IMR-90 (cell line): ENCODE results near the gene PAPSS2. TPM values are rescaled to one million over a fixed set of nuclear protein-coding genes. Genes with fewer than 3 reads are reported as not detected.
A peak's percentile ranks its signal among the peaks of the same experiment; 100 is the strongest.

Experiments
- ATAC-seq: fragments of 200-7000 bp; cut with Tn5 transposase; 2 replicates; pipeline ENCODE4 v1.9.1; 2020; ENCODE audit warnings: low read depth, mild to moderate bottlenecking, moderate library complexity
- BruUV-seq: library from RNA; stranded (reverse); fragments of 400-500 nt; replicated peaks from 2 replicates; lab custom pipeline; 2021; lab: Mats Ljungman, UMichigan
- CTCF ChIA-PET: fragments of 300-600 bp; formaldehyde crosslinking; extraction: SDS; loops from one replicate; lab custom pipeline; 2021; ENCODE audit warnings: antibody characterized with exemption; lab: Yijun Ruan, JAX
- POLR2A ChIA-PET: fragments of 300-600 bp; sonication (Branson Sonifier 250); formaldehyde crosslinking; loops from one replicate; lab custom pipeline; 2022; ENCODE audit warnings: antibody characterized with exemption; ENCODE audit not compliant: unreplicated experiment; lab: Charles Lee
- DNase-seq: peaks from one replicate; pipeline ENCODE4 v3.0.0; 2013
- H2AFZ ChIP-seq: replicated peaks from 2 replicates; pipeline ENCODE3; 2013; ENCODE audit warnings: low read length, mild to moderate bottlenecking; ENCODE audit not compliant: poor library complexity
- H2AK5ac ChIP-seq: 2 replicates; pipeline ENCODE4 v1.6.1; 2013; ENCODE audit warnings: low read depth, low read length, inconsistent platforms
- H2AK9ac ChIP-seq: replicated peaks from 2 replicates; pipeline ENCODE3; 2013; ENCODE audit warnings: mild to moderate bottlenecking, low read depth, low read length, moderate library complexity; ENCODE audit not compliant: poor library complexity
- H2BK120ac ChIP-seq: 2 replicates; pipeline ENCODE4 v1.6.1; 2013; ENCODE audit warnings: low read depth, low read length, inconsistent platforms
- H2BK15ac ChIP-seq: 3 replicates; pipeline ENCODE4 v1.6.1; 2013; ENCODE audit warnings: low read depth, low read length, inconsistent platforms
- H2BK20ac ChIP-seq: 2 replicates; pipeline ENCODE4 v1.6.1; 2013; ENCODE audit warnings: low read depth, mild to moderate bottlenecking, inconsistent platforms, low read length, moderate library complexity
- H2BK5ac ChIP-seq: 2 replicates; pipeline ENCODE4 v1.6.1; 2013; ENCODE audit warnings: mild to moderate bottlenecking, low read depth, low read length, inconsistent platforms; ENCODE audit not compliant: poor library complexity, severe bottlenecking
- H3K14ac ChIP-seq: replicated peaks from 2 replicates; pipeline ENCODE4 v1.6.1; 2013; ENCODE audit warnings: low read depth, low read length, inconsistent platforms
- H3K18ac ChIP-seq: 2 replicates; pipeline ENCODE4 v1.6.1; 2013; ENCODE audit warnings: low read depth, low read length, control low read depth
- H3K23ac ChIP-seq: 2 replicates; pipeline ENCODE4 v1.6.1; 2013; ENCODE audit warnings: low read depth, low read length, inconsistent platforms
- H3K27ac ChIP-seq: 2 replicates; pipeline ENCODE4 v1.5.1; 2013; ENCODE audit warnings: mild to moderate bottlenecking, control low read depth, low read length; ENCODE audit not compliant: insufficient read depth
- H3K27me3 ChIP-seq: 2 replicates; pipeline ENCODE4 v1.6.1; 2013; ENCODE audit warnings: low read length; ENCODE audit not compliant: control insufficient read depth, insufficient read depth
- H3K36me3 ChIP-seq: 2 replicates; pipeline ENCODE4 v1.6.1; 2013; ENCODE audit warnings: low read length, mixed read lengths; ENCODE audit not compliant: control insufficient read depth, insufficient read depth
- H3K4ac ChIP-seq: 2 replicates; pipeline ENCODE4 v1.6.1; 2013; ENCODE audit warnings: low read depth, low read length, inconsistent platforms
- H3K4me1 ChIP-seq: 2 replicates; pipeline ENCODE4 v1.6.1; 2013; ENCODE audit warnings: low read length, mixed read lengths; ENCODE audit not compliant: control insufficient read depth, insufficient read depth
- H3K4me2 ChIP-seq: 2 replicates; pipeline ENCODE4 v1.6.1; 2013; ENCODE audit warnings: low read depth, mild to moderate bottlenecking, control low read depth, low read length, moderate library complexity
- H3K4me3 ChIP-seq: 2 replicates; pipeline ENCODE4 v1.5.1; 2013; ENCODE audit warnings: low read depth, mild to moderate bottlenecking, control low read depth, low read length, moderate library complexity; ENCODE audit not compliant: insufficient read depth
- H3K56ac ChIP-seq: 2 replicates; pipeline ENCODE4 v1.6.1; 2013; ENCODE audit warnings: low read length, inconsistent platforms; ENCODE audit not compliant: insufficient read depth; ENCODE audit errors: extremely low read depth
- H3K79me1 ChIP-seq, 2 experiments: 2 replicates each; pipeline ENCODE4 v1.6.1; 2013; ENCODE audit warnings: low read length in 2 of 2, inconsistent platforms in 1 of 2, low read depth in 1 of 2
- H3K9ac ChIP-seq: 2 replicates; pipeline ENCODE4 v1.6.1; 2013; ENCODE audit warnings: low read depth, low read length, control low read depth
- H3K9me1 ChIP-seq: 2 replicates; pipeline ENCODE4 v1.6.1; 2013; ENCODE audit warnings: low read length, inconsistent platforms; ENCODE audit not compliant: insufficient read depth
- H3K9me3 ChIP-seq: 2 replicates; pipeline ENCODE4 v1.6.1; 2013; ENCODE audit warnings: low read length; ENCODE audit not compliant: control insufficient read depth, insufficient read depth
- H4K20me1 ChIP-seq: 2 replicates; pipeline ENCODE4 v1.6.1; 2013; ENCODE audit warnings: low read length, inconsistent platforms; ENCODE audit not compliant: insufficient read depth
- H4K5ac ChIP-seq: 2 replicates; pipeline ENCODE4 v1.6.1; 2013; ENCODE audit warnings: mild to moderate bottlenecking, low read depth, low read length, control low read depth
- H4K8ac ChIP-seq, 2 experiments: 2 replicates each; pipeline ENCODE4 v1.6.1; 2013; ENCODE audit warnings: low read depth in 2 of 2, low read length in 2 of 2, control low read depth in 1 of 2, inconsistent platforms in 1 of 2
- H4K91ac ChIP-seq: 2 replicates; pipeline ENCODE4 v1.6.1; 2013; ENCODE audit warnings: low read depth, low read length, inconsistent platforms; ENCODE audit not compliant: insufficient read depth
- MAFK ChIP-seq: IDR thresholded peaks from 2 replicates; pipeline ENCODE4 v1.6.1; 2012; ENCODE audit warnings: low read depth, low read length, improper control_type of control experiment
- MAZ ChIP-seq: IDR thresholded peaks from 2 replicates; pipeline ENCODE4 v1.6.1; 2012; ENCODE audit warnings: low read depth, mild to moderate bottlenecking, low read length, improper control_type of control experiment, moderate library complexity, borderline replicate concordance
- SMC3 ChIP-seq: fragments of 150-350 bp; IDR thresholded peaks from 2 replicates; pipeline ENCODE4 v1.6.1; 2016; ENCODE audit warnings: low read depth, mild to moderate bottlenecking, antibody characterized with exemption, low read length, moderate library complexity
- WGBS, 2 experiments: methylation state at CpG; one replicate each; pipeline versions ENCODE4 v1.1.5 to v1.1.7; 2013; ENCODE audit warnings: missing lambda C conversion rate in 2 of 2; ENCODE audit not compliant: insufficient read length in 1 of 2; ENCODE audit errors: extremely low coverage in 2 of 2; 5-methylcytosine and 5-hydroxymethylcytosine counted together
- dilution Hi-C: fragments of 300-500 bp; cut with HindIII; formaldehyde crosslinking; loops from one replicate; pipeline ENCODE4 v1.14.3; 2018; ENCODE audit warnings: low sequenced_read_pairs; ENCODE audit not compliant: unreplicated experiment
- in situ Hi-C: fragments of 300-500 bp; cut with MboI; formaldehyde crosslinking; loops from 3 replicates; pipeline ENCODE4 v1.14.3; 2019; ENCODE audit warnings: low sequenced_read_pairs, inconsistent platforms, mixed read lengths
- intact Hi-C: fragments of 100-400 bp; cut with micrococcal nuclease; formaldehyde crosslinking; loops from 2 replicates; pipeline ENCODE4 v1.10.0; 2022
- polyA plus RNA-seq, 3 experiments: library from polyadenylated mRNA; depleted of rRNA; stranded (reverse); fragments of >200 nt; gene quantifications; 2 replicates each; pipeline ENCODE4 v1.2.3, GENCODE V29; 2012; ENCODE audit warnings: low replicate concordance in 1 of 3
- total RNA-seq: library from RNA; depleted of rRNA; stranded (reverse); fragments of >200 nt; gene quantifications from 2 replicates; pipeline ENCODE4 v1.2.3, GENCODE V29; 2012
- TF ChIP-seq, protein P1 (sequence below): fragments of 150-350 bp; IDR thresholded peaks from 2 replicates; pipeline ENCODE4 v1.6.1; 2017; ENCODE audit warnings: mild to moderate bottlenecking, antibody characterized with exemption, low read length, low read depth
- TF ChIP-seq, protein P2 (sequence below): fragments of 150-350 bp; IDR thresholded peaks from 2 replicates; pipeline ENCODE4 v1.6.1; 2016; ENCODE audit warnings: low read depth, mild to moderate bottlenecking, low read length, moderate library complexity, borderline replicate concordance

Gene PAPSS2
- total and polyA plus RNA-seq, 2 of the 4 experiments (the other 2 are of a cell fraction), result 55.0 to 63.3 TPM

DNA sequence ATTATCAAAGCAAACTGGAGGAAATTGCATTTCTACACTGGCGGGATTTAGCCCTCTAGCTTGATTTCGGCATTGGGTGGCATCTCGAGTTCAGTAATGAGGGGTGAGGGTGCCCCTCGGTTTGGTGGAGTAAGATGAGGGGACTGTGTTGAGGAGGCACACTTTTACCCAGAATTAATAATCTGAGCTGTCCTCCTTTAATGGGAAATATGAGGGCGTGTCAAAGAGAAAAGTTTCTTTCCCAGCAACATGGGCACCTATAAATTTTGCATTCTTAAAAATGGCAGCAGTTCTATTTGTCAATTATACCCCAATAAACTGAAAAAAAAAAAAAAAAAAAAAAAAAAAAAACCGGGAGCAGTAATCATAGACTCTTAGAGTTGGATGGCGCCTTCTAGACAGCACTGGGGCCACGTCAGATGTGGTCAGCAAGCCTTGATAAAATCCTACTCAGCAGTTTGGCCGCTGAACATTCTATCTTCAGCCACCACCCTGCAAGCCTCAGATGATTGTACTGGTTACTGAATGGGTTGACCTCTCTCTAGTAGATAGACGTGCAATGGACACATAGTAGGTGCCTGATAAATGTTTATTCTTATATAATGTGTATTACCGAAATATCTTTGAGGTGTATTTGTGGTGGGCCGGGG lies 931 bp downstream of the PAPSS2 start:
- no peaks in the 10 kb centered on the region; the same call in 1 of the 2 replicates for H3K36me3 ChIP-seq
- H3K9ac ChIP-seq, result peak overlapping the region; percentile 83
- dilution Hi-C loops, result no loop called here
- H4K20me1 ChIP-seq, result no peaks in the 10 kb centered on the region
- ATAC-seq (peak; percentile 28; the same call in 1 of the 2 replicates), DNase-seq (peak; percentile 79)
- H3K14ac ChIP-seq, result peak overlapping the region; percentile 94
- WGBS, 2 experiments, result 0% methylated on average over 2 of the region's 12 CpGs; no CpG with 5 or more reads in 1 of the 2 experiments
- H3K18ac ChIP-seq, result peak overlapping the region; percentile 82
- peak overlapping the region; percentile 87 for H4K91ac ChIP-seq
- H3K4ac ChIP-seq, result peak overlapping the region; percentile 88
- in situ Hi-C loops, result no loop called here
- H3K27ac ChIP-seq, result peak overlapping the region; percentile 85
- POLR2A ChIA-PET, result no interaction called here
- H2BK15ac ChIP-seq, result peak overlapping the region; percentile 63; the same call in 1 of the 3 replicates
- H2BK20ac ChIP-seq, result 0 out of 2 replicates have a peak overlapping the region, but pooled peaks have one; percentile 13
- peaks cover 14% of the 10 kb centered on the region for H3K4me1 ChIP-seq
- H2BK5ac ChIP-seq, result peak overlapping the region; percentile 78
- H4K5ac ChIP-seq, result peak overlapping the region; percentile 21
- H2AK5ac ChIP-seq, result peak overlapping the region; percentile 32; the same call in 1 of the 2 replicates
- peak overlapping the region; percentile 56 for H2AK9ac ChIP-seq
- peaks cover 14% of the 10 kb centered on the region for H3K9me1 ChIP-seq
- H3K27me3 ChIP-seq, result no peaks in the 10 kb centered on the region
- H2AFZ ChIP-seq, result peak overlapping the region; percentile 93
- peak overlapping the region; percentile 90 for H3K23ac ChIP-seq
- H3K56ac ChIP-seq, result peak overlapping the region; percentile 89
- H2BK120ac ChIP-seq, result peak overlapping the region; percentile 57
- intact Hi-C loops, result loop anchor here (1.0 to 5.0 kb wide), 2 partner anchors 47 to 127 kb away; no protein-coding TSS in a partner anchor
- peak overlapping the region; percentile 83 for H3K4me2 ChIP-seq
- peak overlapping the region; percentile 98 for H3K4me3 ChIP-seq
- peaks cover 8 to 59% of the 10 kb centered on the region in 2 experiments; a peak in 3 of 4 replicates for H3K79me1 ChIP-seq
- no peaks in the 10 kb centered on the region for H3K9me3 ChIP-seq
- H4K8ac ChIP-seq, result peak overlapping the region; percentile 17 to 48; a peak in 3 of 4 replicates
- TF ChIP-seq MAFK (peak; percentile 93), MAZ (no peak), SMC3 (0 out of 2 replicates have a peak, but pooled peaks have one; percentile 9)
- TF ChIP-seq, protein P1, sequence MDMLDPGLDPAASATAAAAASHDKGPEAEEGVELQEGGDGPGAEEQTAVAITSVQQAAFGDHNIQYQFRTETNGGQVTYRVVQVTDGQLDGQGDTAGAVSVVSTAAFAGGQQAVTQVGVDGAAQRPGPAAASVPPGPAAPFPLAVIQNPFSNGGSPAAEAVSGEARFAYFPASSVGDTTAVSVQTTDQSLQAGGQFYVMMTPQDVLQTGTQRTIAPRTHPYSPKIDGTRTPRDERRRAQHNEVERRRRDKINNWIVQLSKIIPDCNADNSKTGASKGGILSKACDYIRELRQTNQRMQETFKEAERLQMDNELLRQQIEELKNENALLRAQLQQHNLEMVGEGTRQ, result no peak
- TF ChIP-seq, protein P2, sequence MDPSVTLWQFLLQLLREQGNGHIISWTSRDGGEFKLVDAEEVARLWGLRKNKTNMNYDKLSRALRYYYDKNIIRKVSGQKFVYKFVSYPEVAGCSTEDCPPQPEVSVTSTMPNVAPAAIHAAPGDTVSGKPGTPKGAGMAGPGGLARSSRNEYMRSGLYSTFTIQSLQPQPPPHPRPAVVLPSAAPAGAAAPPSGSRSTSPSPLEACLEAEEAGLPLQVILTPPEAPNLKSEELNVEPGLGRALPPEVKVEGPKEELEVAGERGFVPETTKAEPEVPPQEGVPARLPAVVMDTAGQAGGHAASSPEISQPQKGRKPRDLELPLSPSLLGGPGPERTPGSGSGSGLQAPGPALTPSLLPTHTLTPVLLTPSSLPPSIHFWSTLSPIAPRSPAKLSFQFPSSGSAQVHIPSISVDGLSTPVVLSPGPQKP, result no peak
- no TSS peak for BruUV-seq
- CTCF ChIA-PET, result interaction anchor here (0.7 to 1.1 kb wide), 2 partner anchors 9 to 61 kb away, joined by 3 read pairs; no protein-coding TSS in a partner anchor
